Myocyte (in vitro differentiated cells): ENCODE measurements around the gene MUSTN1. TPM values are rescaled to one million over a fixed set of nuclear protein-coding genes. Genes with fewer than 3 reads are reported as not detected.

Source experiments
- DNase-seq: peaks from one replicate; pipeline ENCODE4 v3.0.0-alpha.2; 2012; ENCODE audit warnings: low read depth
- total RNA-seq: library from RNA; depleted of rRNA; stranded (reverse); fragments of >200 nt; gene quantifications from 2 replicates; pipeline ENCODE4 v1.2.3, GENCODE V29; 2014

MUSTN1 gene
- total RNA-seq, 1 donor from 2014 or later, result 78.0 TPM

GRCh38 chr3:52835766-52836470, 1.1 kb upstream of the MUSTN1 start:
- DNase-seq, result peak; percentile 95

GRCh38 chr3:52833202-52833601, 1.6 kb downstream of the MUSTN1 start:
- no peak for DNase-seq

- peak; percentile 96 for DNase-seq
These were observed 3.1 kb downstream of the MUSTN1 start for GRCh38 chr3:52831500-52832301.

GRCh38 chr3:52830535-52831258, 4.1 kb downstream of the MUSTN1 start, which contains the start of gene ITIH4:
TSS of gene ITIH4 (minus strand) at chr3:52830672. CDS start at chr3:52830642, 30 bp downstream.
- DNase-seq, result peak; percentile 24

GRCh38 chr3:52829906-52830463, 4.8 kb downstream of the MUSTN1 start:
- no peak for DNase-seq

- DNase-seq, result no peak
These were observed 5.3 kb downstream of the MUSTN1 start for GRCh38 chr3:52829482-52829881.

- peak; percentile 23 for DNase-seq
These were observed 6.9 kb downstream of the MUSTN1 start for GRCh38 chr3:52827866-52828376.

GRCh38 chr3:52827441-52827840, 7.4 kb downstream of the MUSTN1 start:
- DNase-seq, result peak; percentile 43

GRCh38 chr3:52824037-52824436, 10.8 kb downstream of the MUSTN1 start:
- no peak for DNase-seq

- no peak for DNase-seq
These were observed 12.5 kb downstream of the MUSTN1 start for GRCh38 chr3:52822363-52822762.

GRCh38 chr3:52820736-52821135, 14.1 kb downstream of the MUSTN1 start:
- DNase-seq, result no peak

GRCh38 chr3:52819936-52820335, 14.9 kb downstream of the MUSTN1 start:
- DNase-seq, result no peak

- DNase-seq, result no peak
These were observed 17.0 kb downstream of the MUSTN1 start for GRCh38 chr3:52817860-52818259.

- DNase-seq, result no peak
These were observed 17.6 kb downstream of the MUSTN1 start for GRCh38 chr3:52817221-52817620.

- no peak for DNase-seq
These were observed 18.2 kb downstream of the MUSTN1 start for GRCh38 chr3:52816654-52817053.

- no peak for DNase-seq
These were observed 18.6 kb downstream of the MUSTN1 start for GRCh38 chr3:52816199-52816598.

- DNase-seq, result no peak
These were observed 21.0 kb downstream of the MUSTN1 start for GRCh38 chr3:52813810-52814209.

- no peak for DNase-seq
These were observed 23.3 kb downstream of the MUSTN1 start for GRCh38 chr3:52811452-52812011.

- DNase-seq, result no peak
These were observed 23.9 kb downstream of the MUSTN1 start for GRCh38 chr3:52810923-52811322.

- no peak for DNase-seq
These were observed 25.0 kb downstream of the MUSTN1 start for GRCh38 chr3:52809662-52810377.
